K562 (cell line): ENCODE measurements around the gene GET3. TPM values are rescaled to one million over a fixed set of nuclear protein-coding genes. Genes with fewer than 3 reads are reported as not detected.

Experiments
- ASH1L ChIP-seq: fragments of 450-650 bp; IDR thresholded peaks from 2 replicates; pipeline ENCODE4 v1.6.1; 2018; ENCODE audit warnings: borderline replicate concordance, mild to moderate bottlenecking, low read depth; ENCODE audit not compliant: partially characterized antibody
- ATF1 ChIP-seq, 2 experiments: fragments of 450-650 bp in 1 of 2; IDR thresholded peaks; 2 replicates each; pipeline ENCODE4 v1.6.1; 2016; ENCODE audit warnings: missing compliant biosample characterization in 1 of 2, missing genetic modification characterization in 1 of 2
- BMI1 ChIP-seq: fragments of 150-350 bp; IDR thresholded peaks from 2 replicates; pipeline ENCODE4 v1.6.1; 2014; ENCODE audit warnings: low read length
- C11orf30 ChIP-seq: fragments of 450-650 bp; IDR thresholded peaks from 2 replicates; pipeline ENCODE4 v1.6.1; 2016; ENCODE audit warnings: low read depth, mild to moderate bottlenecking
- CHCHD3 ChIP-seq: fragments of 250-450 bp; sonication (Bioruptor Pico); IDR thresholded peaks from 2 replicates; pipeline ENCODE4 v2.1.2; 2022; ENCODE audit warnings: mild to moderate bottlenecking
- CREB1 ChIP-seq, 2 experiments: sonication (generic) in 1 of 2; formaldehyde crosslinking in 1 of 2; IDR thresholded peaks; 2 replicates each; pipeline versions ENCODE4 v1.6.1 to v1.8.0; 2012 to 2022; ENCODE audit warnings: inconsistent platforms in 1 of 2, mild to moderate bottlenecking in 1 of 2, missing genetic modification reagents in 1 of 2, moderate library complexity in 1 of 2
- CXXC5 ChIP-seq: fragments of 250-450 bp; sonication (Bioruptor Pico); IDR thresholded peaks from 2 replicates; pipeline ENCODE4 v1.8.0; 2022; ENCODE audit warnings: inconsistent platforms, mild to moderate bottlenecking, moderate library complexity
- DNMT1 ChIP-seq: fragments of 450-650 bp; IDR thresholded peaks from 2 replicates; pipeline ENCODE4 v1.6.1; 2016; ENCODE audit warnings: antibody characterized with exemption, mild to moderate bottlenecking
- KLF1 ChIP-seq: fragments of 450-650 bp; IDR thresholded peaks from 2 replicates; pipeline ENCODE4 v1.6.1; 2016; ENCODE audit warnings: missing genetic modification characterization, missing compliant biosample characterization
- KLF6 ChIP-seq: fragments of 250-450 bp; sonication (Bioruptor Pico); IDR thresholded peaks from 2 replicates; pipeline ENCODE4 v1.4.0; 2020; ENCODE audit warnings: mild to moderate bottlenecking, moderate library complexity, borderline replicate concordance
- POU5F1 ChIP-seq: fragments of 150-350 bp; IDR thresholded peaks from 2 replicates; pipeline ENCODE4 v1.6.1; 2014; ENCODE audit warnings: borderline replicate concordance, low read length, low read depth, mild to moderate bottlenecking; ENCODE audit not compliant: partially characterized antibody
- SIN3A ChIP-seq, 2 experiments: fragments of 150-350 bp in 1 of 2; IDR thresholded peaks; 2 replicates each; pipeline ENCODE4 v1.6.1; 2011 to 2016; ENCODE audit warnings: borderline replicate concordance in 2 of 2, low read depth in 2 of 2, low read length in 2 of 2, mild to moderate bottlenecking in 2 of 2, moderate library complexity in 2 of 2; ENCODE audit not compliant: control insufficient read depth in 1 of 2
- STAG1 ChIP-seq: sonication (generic); formaldehyde crosslinking; IDR thresholded peaks from 2 replicates; pipeline ENCODE4 v1.5.0; 2020; ENCODE audit warnings: missing genetic modification reagents, borderline replicate concordance
- ZNF282 ChIP-seq: sonication (generic); formaldehyde crosslinking; IDR thresholded peaks from 2 replicates; pipeline ENCODE4 v1.8.1; 2023; ENCODE audit warnings: missing genetic modification reagents
- polyA plus RNA-seq, 8 experiments: library from polyadenylated mRNA; depleted of rRNA in 4 of 8; stranded (reverse) in 5 of 8; unstranded in 3 of 8; fragments of >200 nt; fragmentation: Nextera tagmentation in 2 of 8; fragmentation: Illumina TruSeq in 1 of 8; extraction: Ambion mirVana in 2 of 8; extraction: Trizol in 1 of 8; gene quantifications; 2 replicates each; pipeline versions ENCODE4 v1.2.1 to v1.2.3, GENCODE V29; 2011 to 2014; ENCODE audit warnings: inconsistent platforms in 1 of 8, missing spikeins in 1 of 8
- total RNA-seq, 7 experiments: library from RNA; depleted of rRNA in 6 of 7; stranded (reverse); fragments of >200 nt in 6 of 7; fragmentation: Illumina TruSeq in 2 of 7; extraction: Trizol in 2 of 7; gene quantifications; 2 replicates each; pipeline versions ENCODE4 v1.2.1 to v1.2.3, GENCODE V29; 2011 to 2021; ENCODE audit warnings: low replicate concordance in 1 of 7
- TF ChIP-seq, protein P1 (sequence below): sonication (generic); formaldehyde crosslinking; IDR thresholded peaks from 2 replicates; pipeline ENCODE4 v1.8.0; 2022; ENCODE audit warnings: mild to moderate bottlenecking, missing genetic modification reagents
- TF ChIP-seq, protein P2 (sequence below): sonication (generic); formaldehyde crosslinking; IDR thresholded peaks from 2 replicates; pipeline ENCODE4 v1.9.0; 2022; ENCODE audit warnings: mild to moderate bottlenecking, missing genetic modification reagents
- TF ChIP-seq, protein P3 (sequence below), 2 experiments: fragments of 450-650 bp; IDR thresholded peaks; 2 replicates each; pipeline ENCODE4 v1.6.1; 2018; ENCODE audit warnings: mild to moderate bottlenecking in 2 of 2, low read depth in 1 of 2; ENCODE audit not compliant: partially characterized antibody in 2 of 2

GET3 gene
- total and polyA plus RNA-seq, 9 of the 15 experiments (the other 6 are each of a cell fraction or from before 2014, with no cell fraction given), result 8.3 to 83.5 (median 51.8) TPM

DNA sequence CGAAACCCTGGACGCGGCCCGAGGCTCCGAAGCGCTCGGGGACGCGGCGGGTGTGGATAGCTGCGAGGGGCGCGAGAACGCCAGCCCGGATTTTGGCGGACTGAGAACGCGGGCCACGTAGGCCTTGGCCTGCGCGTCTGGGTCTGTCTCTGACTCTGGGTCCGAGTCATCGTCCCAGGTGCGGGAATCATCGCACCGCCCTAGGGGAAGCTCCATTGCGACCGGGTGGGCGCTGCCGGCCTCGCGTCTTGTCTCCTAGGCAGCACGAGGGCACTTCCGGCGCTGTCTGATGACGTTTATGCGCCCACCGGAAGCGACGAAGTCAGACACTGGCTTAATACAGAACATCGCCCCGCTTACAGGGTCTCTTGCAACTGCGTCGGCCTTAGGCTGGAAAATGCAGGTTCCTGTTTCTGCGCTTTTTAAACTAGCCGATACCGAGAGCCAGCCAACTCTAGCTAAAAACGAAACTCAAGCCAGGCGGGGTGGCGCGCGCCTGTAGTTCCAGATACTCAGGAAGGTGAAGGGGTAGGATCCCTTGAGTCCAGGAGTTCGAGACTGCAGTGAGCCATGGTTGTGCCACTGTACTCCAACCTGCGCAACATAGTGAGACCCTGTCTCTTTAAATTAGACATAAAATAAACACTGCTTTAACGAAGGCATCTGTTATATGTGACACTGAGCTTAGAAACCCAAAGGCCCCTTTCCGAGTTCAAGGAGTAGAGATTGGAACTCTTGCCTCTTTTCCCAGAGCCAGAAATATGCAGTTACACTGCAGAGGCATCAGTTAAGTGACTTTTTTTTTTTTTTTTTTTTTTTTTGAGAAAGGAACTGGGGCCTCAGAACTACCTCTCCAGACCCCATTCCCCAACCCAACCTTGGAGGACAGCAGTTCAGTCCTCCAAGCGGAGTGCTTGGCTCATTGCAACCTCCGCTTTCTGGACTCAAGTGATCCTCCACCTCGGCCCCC is 40.6 kb upstream of the GET3 start, which contains the start of gene FBXW9 (continued):
- TF ChIP-seq DNMT1, result 0 out of 2 replicates have a peak, but pooled peaks have one; percentile 26
- peak; percentile 94 for TF ChIP-seq CREB1 (IDR thresholded peaks at IDR 0.05)
- peak; percentile 99 for TF ChIP-seq CREB1 (CRISPR knock-in tag; IDR thresholded peaks at IDR 0.05)
- TF ChIP-seq SIN3A (IDR thresholded peaks at IDR 0.05; ENCODE audit: borderline replicate concordance in 2 of 2, control insufficient read depth in 1 of 2, low read depth in 2 of 2, low read length in 2 of 2), result peak; percentile 99
- TF ChIP-seq ATF1 (CRISPR knock-in tag; IDR thresholded peaks at IDR 0.05), result peak; percentile 93
- peak; percentile 99 for TF ChIP-seq ATF1 (tag; IDR thresholded peaks at IDR 0.05)
- TF ChIP-seq CHCHD3, result 0 out of 2 replicates have a peak, but pooled peaks have one; percentile 25
- TF ChIP-seq C11orf30, result peak; percentile 96
- TF ChIP-seq KLF1 (tag), result peak; percentile 59; the same call in 1 of the 2 replicates
- TF ChIP-seq, protein P1, sequence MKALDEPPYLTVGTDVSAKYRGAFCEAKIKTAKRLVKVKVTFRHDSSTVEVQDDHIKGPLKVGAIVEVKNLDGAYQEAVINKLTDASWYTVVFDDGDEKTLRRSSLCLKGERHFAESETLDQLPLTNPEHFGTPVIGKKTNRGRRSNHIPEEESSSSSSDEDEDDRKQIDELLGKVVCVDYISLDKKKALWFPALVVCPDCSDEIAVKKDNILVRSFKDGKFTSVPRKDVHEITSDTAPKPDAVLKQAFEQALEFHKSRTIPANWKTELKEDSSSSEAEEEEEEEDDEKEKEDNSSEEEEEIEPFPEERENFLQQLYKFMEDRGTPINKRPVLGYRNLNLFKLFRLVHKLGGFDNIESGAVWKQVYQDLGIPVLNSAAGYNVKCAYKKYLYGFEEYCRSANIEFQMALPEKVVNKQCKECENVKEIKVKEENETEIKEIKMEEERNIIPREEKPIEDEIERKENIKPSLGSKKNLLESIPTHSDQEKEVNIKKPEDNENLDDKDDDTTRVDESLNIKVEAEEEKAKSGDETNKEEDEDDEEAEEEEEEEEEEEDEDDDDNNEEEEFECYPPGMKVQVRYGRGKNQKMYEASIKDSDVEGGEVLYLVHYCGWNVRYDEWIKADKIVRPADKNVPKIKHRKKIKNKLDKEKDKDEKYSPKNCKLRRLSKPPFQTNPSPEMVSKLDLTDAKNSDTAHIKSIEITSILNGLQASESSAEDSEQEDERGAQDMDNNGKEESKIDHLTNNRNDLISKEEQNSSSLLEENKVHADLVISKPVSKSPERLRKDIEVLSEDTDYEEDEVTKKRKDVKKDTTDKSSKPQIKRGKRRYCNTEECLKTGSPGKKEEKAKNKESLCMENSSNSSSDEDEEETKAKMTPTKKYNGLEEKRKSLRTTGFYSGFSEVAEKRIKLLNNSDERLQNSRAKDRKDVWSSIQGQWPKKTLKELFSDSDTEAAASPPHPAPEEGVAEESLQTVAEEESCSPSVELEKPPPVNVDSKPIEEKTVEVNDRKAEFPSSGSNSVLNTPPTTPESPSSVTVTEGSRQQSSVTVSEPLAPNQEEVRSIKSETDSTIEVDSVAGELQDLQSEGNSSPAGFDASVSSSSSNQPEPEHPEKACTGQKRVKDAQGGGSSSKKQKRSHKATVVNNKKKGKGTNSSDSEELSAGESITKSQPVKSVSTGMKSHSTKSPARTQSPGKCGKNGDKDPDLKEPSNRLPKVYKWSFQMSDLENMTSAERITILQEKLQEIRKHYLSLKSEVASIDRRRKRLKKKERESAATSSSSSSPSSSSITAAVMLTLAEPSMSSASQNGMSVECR (CRISPR knock-in tag), result peak; percentile 98
- TF ChIP-seq, protein P2, sequence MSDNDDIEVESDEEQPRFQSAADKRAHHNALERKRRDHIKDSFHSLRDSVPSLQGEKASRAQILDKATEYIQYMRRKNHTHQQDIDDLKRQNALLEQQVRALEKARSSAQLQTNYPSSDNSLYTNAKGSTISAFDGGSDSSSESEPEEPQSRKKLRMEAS (CRISPR knock-in tag), result peak; percentile 77
- TF ChIP-seq, protein P3, sequence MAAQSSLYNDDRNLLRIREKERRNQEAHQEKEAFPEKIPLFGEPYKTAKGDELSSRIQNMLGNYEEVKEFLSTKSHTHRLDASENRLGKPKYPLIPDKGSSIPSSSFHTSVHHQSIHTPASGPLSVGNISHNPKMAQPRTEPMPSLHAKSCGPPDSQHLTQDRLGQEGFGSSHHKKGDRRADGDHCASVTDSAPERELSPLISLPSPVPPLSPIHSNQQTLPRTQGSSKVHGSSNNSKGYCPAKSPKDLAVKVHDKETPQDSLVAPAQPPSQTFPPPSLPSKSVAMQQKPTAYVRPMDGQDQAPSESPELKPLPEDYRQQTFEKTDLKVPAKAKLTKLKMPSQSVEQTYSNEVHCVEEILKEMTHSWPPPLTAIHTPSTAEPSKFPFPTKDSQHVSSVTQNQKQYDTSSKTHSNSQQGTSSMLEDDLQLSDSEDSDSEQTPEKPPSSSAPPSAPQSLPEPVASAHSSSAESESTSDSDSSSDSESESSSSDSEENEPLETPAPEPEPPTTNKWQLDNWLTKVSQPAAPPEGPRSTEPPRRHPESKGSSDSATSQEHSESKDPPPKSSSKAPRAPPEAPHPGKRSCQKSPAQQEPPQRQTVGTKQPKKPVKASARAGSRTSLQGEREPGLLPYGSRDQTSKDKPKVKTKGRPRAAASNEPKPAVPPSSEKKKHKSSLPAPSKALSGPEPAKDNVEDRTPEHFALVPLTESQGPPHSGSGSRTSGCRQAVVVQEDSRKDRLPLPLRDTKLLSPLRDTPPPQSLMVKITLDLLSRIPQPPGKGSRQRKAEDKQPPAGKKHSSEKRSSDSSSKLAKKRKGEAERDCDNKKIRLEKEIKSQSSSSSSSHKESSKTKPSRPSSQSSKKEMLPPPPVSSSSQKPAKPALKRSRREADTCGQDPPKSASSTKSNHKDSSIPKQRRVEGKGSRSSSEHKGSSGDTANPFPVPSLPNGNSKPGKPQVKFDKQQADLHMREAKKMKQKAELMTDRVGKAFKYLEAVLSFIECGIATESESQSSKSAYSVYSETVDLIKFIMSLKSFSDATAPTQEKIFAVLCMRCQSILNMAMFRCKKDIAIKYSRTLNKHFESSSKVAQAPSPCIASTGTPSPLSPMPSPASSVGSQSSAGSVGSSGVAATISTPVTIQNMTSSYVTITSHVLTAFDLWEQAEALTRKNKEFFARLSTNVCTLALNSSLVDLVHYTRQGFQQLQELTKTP (IDR thresholded peaks at IDR 0.05; ENCODE audit: low read depth in 1 of 2, partially characterized antibody in 2 of 2), result no peak
- TF ChIP-seq KLF6 (CRISPR knock-in tag), result no peak
- 0 out of 2 replicates have a peak, but pooled peaks have one; percentile 10 for TF ChIP-seq ZNF282 (CRISPR knock-in tag)
- no peak for TF ChIP-seq ASH1L
- no peak for TF ChIP-seq POU5F1
- TF ChIP-seq STAG1 (CRISPR knock-in tag), result no peak
- peak; percentile 53 for TF ChIP-seq CXXC5 (CRISPR knock-in tag)
- TF ChIP-seq BMI1, result peak; percentile 68; the same call in 1 of the 2 replicates
